ENCODE measurements around the gene IFFO2.

Gene IFFO2

DNA sequence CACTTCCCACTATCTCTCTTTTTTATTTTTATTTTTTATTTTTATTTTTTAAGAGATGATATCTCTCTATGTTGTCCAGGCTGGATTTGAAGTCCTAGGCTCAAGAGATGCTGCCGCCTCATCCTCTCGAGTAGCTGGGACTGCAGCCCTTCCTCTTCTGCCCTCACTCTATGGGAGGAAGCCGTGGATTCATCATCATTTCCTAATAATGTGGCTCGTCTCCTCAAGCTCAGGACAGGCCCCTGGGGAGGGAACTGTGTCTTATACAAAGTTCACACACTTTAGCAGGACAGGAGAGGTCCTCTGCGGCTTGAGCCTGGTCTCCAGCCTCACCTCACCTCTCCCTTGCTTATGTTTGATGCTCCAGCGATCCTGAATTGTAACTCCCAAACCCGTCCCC is 16.5 kb upstream of the IFFO2 start:
- DNase-seq: no peak

DNA sequence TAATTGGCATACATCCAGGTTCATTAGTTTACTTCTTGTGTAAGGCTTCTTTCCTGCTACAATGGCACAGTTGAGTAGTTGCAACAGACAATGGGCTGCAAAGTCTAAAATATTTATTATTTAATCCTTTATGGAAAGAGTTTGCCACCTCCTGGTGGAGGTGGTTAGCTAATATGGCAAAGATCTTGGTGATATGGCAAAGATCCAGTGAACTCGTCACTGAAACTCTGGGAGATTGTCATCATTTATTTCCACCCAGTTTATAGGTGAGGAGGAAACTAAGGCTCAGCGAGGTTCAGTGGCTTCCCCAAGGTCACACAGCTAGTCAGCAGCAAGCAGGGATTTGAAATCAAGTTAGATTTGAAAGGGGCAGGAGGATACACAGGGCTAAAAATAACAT is 16.1 kb upstream of the IFFO2 start:
- DNase-seq: no peak

DNA sequence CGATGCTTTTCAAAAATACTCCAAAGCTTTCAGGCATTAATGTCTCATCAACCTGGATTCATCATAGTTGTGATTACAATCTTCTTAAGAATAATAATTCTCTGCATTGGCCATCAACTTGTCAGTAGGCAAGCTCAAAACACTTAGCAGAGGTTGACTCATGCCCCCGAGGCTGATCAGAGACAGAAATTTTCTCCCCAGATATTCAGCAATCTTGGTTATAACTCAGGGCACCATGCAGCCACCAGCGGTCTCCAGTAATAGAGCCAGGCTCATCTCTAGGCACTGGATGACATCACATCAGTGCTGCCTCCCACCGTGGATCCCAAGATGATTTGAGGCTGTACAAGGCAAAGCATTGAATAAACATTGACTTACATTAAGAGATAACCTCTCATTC is 14.3 kb upstream of the IFFO2 start:
- DNase-seq: no peak

DNA sequence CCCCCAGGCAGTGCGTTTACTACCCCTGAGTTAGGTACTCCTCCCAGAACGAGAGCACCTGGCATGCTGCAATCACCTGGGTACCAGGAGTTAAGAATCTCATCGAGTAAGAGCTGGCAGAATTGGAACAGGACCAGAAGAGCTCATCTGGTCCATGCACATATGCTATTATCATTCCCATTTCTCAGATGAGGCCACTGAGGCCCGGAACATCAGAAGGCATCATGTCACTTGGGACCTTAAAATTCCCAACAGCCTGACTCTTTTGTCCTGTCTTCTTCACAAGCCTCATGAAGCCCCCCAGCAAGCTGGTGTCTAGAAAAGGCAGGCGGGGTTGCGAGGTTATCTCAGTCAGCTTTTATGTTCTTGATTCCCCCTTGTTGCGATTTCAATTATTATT is 13.9 kb upstream of the IFFO2 start:
- DNase-seq: no peak

DNA sequence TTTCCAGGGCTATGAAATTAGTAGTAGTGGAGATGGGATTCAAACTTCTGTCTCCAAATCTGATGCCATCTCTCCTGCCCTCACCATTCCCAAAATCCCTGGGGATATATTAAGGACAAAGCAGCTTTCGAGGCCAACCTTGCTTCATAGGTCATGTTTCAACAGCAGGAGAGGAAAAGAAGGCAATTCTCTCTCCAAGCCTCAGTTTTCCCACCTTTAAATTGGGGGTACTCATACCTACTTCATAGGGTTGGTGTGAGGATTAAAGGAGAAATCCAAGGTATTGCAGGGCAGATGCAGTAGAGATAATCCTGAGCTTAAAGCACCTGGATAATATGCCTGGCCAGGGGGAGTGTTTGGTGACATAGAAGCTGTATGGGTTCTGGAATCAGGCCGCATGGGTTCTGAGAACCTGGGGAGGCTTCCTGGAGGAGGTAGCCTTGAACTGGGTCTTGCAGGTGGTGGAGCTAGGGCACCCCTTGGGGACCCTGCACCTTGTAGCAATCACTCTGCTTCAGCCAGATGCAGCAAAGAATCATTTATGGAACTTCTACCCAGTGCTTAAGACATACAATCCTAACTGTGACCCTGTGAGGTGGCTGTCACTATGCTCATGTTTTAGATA is 10.7 kb upstream of the IFFO2 start:
- no peak for DNase-seq

DNA sequence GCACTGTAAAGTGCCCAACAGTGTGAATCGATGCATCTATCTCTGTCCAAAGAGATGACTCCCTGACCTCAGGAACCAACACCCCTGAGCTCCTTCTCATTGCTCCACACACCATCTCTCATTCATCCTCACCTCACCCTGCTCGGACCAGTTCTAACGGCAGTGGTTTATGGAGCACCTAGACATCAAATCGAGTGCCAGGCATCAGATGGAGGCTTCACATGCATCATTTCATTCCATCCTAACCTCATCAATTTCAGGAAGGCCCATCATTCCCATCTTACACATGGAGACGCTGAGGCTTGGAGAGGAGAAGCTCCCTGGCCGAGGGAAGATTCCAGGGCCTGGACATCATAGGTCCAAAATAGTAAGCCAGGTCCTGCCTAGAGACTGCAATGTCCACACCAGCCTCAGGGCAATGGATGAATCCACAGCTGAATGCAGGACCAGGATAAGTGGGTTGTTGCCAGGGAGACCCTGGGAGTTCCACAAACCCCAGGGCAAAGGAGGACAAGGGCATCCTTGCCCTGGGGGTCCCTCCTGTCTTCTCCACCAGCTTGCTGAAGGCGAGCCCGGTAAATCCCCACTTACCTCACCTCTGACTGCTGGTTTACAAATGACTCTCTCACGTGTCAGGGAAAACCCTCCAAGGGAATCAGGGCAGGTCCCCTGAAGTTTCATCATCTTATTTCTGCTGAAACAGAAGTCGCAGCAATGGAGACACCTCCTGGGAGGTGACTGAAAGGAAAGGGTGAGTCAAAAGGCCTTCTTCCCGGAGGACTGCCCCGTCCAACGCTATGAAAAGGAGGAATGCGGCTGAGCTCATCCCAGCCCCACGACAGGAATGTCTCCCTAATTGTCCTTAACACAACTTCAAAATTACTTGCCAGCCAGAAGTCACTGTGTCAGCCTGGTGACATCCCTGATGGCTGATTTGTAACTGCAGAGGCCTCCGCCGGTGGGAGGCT is 9.0 kb upstream of the IFFO2 start:
- DNase-seq: no peak

DNA sequence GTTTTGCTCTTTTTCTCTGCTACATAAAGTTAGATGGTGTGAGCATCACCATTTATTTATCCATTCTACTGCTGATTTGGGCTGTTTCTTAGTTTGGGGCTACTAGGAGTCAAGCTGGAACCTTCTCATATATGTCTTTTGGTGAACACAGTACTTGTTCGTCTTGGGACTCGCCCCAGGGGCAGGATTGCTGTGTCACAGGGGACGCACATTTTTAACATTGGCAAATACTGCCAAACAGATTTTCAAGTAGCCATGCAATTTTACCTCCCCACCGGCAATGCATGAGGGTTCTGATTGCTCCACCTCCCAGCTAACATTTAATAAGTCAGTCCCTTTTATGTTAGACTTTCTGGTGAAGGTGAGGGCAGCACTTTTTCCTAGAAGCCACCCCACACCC is 7.5 kb upstream of the IFFO2 start:
- DNase-seq: no peak

DNA sequence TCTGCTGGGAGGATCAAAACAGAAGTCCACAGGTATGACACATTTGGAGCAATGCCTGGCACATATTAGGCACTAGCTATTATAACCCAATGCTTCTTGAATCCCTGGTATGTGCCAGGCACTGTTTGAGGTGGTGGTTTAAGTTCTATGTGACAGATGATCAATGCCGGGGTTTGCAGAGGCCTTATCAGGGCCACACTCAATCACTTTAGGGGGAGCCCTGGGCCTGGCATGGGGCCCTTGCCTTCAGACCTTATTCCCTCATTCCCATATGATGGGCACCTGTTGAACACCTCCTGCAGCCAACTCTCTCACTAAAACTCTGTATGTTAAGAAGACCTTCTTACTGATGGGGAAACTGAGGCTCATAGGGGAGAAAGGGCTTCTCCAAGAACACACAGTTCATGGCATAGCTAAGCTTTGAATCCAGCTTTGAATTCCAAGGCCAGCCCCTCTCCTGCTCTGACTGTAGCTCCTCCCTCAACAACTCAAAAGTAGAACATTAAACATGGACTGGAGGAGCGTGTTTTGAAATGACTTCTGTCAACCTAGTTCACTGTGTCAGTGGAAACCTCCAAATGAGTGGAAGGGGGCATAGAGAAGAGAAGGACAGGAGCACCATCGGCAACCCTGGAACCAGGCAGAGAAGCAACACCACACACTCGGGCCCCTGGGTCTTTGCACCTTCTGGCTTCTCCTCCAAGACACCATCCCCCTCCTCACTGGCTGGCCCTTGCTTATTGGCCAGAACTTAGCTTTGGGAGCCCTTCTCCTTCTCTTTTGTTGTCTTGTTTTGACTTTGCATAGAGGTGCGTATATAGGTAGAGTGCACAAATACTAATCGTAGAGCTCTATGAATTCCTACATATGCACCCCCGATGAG is 6.6 kb upstream of the IFFO2 start:
- no peak for DNase-seq

DNA sequence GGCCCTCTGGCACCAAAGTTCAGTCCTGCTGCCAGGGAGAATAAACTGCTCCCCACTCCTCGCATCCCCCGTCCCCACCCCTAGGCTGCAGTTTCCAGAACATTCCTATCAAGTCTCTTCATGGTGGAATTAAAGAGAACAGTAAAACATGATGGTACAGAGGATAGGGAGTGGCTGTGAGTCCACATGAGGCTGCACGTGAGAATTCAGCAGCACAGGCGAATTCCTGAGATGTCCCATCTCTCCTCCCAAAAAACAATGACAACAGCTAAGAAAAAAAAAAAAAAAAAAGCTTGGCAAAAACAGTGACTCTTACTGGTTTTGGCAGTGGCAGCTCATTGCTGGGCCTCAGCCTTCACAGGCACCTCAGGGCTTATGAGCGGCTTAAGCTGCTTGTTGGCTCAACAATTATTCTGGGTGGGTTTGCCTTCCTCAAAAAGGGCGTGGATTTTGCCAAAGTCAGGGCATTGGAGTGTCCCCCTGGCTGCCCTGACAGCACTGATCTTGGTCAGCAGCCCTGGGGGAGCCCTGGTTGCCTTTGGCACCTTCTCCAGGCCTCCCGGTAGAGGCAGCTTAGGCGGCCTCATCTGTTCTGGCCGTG is 5.7 kb upstream of the IFFO2 start:
- DNase-seq: peak in 1 of 56 donors; percentile 26

DNA sequence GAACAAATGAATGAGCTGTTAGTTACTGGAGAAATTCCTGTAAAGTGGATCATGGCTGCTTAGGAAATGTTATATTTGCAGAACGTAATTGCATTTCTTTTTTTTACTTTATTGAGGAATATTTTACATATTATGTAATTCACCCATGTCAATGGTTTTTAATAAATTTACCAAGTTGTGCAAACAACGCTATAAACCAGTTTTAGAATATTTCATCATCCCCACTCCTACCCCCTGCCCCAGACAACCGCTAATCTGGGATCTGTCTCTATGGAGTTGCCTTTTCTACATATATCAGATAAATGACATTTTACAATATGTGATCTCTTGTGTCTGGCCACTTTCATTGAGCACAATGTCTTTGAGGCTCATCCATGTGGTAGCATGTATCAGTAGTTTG is 4.3 kb upstream of the IFFO2 start:
- DNase-seq: no peak

DNA sequence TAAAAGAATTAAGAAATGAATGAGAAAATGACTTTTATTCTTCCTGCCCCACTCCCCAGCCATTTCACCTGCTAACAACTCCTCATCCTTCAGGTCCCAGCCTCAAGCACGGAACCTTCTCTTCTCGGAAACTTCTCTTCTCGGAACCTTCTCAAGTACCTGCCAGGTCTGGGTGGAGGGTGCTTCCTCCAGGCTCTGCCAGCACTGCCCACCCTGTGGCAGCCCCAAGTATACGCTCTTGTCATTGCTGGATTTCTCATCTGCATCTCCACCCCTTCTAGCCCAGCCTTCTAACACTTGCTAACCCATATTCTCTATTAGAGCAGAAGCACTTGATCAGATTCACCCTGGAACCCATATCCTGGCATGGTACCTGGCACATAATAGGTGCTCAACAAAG is 3.9 kb upstream of the IFFO2 start:
- no peak for DNase-seq

DNA sequence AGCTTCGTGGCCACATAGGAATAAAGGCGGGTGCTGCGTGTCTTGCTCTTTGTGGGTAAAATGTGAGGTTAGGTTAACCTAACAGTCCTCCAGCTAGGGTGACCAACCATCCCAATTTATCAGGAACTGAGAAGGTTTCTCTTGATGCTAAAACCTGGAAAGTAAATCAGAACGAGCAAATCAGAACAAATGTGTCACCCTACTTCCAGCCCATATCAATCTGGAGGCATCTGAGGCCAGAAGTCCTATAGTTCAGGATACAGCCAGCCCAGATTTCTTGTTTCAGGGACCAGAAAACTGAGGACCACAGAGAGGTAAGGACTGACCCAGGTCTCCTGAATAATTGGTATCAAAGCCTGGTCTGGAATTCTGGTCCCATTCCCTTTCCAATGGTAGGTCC is 3.1 kb upstream of the IFFO2 start:
- no peak for DNase-seq

DNA sequence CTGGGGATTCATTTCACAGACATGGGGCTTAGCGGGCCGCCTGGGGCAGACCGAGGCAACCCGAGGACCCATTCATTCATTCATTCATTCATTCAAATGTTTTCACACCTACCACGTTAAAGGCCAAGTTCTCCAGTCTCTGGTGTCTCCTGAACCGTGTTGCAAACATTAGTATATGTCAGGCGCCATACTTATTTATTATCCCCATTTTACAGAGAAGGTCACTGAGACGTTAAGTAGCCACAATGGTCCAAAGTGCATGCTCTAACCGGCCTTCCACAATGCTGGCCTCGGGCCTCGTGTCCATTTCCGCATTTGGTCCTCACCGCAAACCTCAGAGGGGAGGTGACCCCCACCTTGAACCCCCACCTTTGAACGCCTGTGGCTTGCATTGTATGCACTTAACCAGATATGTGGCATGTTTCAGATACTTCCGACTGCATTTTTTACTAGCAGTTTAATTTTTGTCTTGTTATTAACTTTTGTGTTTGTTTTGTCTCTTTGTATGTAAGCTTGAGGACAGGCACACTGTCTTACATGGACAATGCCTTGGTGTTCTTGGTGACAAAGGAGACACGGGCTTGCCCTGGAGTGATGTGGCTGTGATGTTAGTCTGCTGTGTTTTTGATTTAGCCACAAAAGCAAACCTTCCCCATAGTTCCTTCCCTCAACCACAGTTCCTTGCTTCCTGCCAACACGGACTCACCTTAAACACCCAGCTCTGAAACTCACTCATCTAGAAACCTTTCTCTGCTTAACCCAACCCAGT is 1.2 kb upstream of the IFFO2 start:
- no peak for DNase-seq

DNA sequence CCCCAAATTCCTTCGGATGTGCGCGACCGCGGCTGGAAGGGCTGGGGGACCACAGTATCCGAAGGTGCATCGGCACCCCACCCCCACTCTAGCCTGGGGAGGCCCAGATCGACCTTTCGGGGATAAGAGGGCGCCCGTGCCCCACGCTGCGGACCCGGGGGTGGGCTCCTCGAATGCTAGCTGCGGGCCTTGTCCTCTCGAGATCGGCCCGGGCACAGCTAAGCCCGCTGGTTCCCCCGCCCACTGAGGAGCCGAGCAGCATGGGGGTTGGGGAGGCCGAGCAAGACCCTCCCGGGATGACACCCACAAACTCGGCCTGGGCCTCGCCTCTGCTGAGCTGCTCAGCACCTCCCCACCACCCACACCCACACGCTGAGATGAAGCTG is 653 bp upstream of the IFFO2 start:
- DNase-seq: peak in 4 of 56 donors; percentile 53 to 73 (median 55)

DNA sequence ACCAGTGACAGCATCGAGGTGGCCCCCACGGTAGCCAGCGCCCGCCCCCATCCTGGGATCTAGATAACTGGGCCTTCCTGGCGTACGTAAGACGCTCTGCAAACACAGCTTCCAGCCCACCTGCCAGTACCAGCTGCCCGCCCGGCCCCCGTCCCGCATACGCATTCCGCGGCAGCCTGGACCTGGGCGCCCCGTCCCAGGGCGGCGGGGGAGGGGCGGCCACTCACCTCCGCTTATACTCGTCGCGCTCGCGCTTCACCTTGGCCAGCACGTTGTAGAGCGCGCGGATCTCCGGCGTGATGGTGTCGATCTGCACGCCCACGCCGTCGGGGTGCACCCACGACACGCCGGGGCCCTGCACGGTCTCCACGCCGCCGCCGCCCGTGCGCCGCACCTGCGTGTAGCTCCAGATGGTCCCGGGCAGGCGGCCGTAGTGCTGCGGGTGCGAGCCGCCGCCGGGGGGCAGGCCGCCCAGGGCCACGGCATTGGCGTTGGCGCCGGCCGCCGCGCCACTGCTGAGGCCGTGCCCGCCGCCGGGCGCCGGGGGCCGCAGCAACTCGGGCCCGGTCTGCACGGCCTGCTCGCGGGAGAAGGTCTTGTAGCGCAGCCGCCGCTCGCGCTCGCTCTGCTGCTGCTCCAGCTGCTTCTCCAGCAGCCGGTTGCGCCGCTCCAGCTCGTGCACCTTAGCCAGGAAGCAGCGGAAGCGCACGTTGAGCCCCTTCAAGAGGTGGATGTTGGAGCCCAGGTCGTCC is 859 bp downstream of the IFFO2 start:
- peak in 8 of 56 donors; percentile 30 to 64 (median 50) for DNase-seq

DNA sequence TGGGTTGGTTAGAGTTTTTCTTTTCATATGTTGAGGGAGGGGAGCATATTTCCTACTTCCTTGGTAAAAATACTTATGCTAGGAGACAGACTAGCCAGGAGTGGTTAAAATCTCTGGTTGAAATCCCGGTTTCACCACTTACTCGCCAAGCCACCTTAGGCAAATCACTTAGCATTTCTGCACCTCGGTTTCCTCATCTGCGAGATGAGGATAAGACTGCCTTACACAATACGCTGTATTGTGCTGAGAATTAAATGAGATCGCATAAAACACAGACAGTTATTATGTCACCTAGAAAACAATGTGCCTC is 1.4 kb downstream of the IFFO2 start:
- no peak for DNase-seq

DNA sequence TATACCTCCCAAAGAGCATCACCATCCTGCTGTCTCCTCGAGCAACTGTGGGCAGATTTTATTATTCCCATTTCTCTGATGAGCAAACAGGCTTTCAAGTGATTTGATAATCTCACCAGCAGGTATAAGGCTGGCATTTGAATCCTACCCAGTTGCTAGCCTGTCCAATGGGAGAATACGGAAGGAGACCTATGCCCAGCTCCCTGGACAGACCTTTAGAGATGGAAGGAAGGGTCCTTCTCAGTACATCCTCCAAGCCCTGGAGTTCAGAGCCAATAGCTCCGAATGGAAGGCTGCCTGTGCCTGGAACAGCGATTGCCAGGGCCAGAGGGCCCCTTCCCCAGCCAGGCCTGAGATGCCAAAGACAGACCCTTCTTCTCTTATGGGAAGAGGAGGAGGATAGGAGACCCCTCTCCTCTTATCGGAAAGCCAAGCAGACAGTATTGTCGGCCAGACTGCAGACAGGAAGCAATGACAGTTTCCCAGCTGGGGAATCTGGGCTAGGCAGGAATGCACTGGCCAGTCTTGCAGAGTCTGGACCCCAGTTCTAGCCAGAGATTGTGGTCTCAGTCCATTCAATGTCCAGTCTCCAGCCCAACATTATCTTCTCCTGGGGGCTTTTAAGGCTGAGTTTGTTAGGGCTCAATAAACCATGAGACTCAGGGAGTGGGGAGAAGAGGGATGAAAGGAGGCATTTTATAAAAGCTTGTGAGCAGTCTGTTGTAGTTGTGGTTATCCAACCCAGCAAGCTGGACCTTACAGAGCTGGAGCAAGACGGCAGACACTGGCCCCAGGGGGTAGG is 2.0 kb downstream of the IFFO2 start:
- DNase-seq: no peak

DNA sequence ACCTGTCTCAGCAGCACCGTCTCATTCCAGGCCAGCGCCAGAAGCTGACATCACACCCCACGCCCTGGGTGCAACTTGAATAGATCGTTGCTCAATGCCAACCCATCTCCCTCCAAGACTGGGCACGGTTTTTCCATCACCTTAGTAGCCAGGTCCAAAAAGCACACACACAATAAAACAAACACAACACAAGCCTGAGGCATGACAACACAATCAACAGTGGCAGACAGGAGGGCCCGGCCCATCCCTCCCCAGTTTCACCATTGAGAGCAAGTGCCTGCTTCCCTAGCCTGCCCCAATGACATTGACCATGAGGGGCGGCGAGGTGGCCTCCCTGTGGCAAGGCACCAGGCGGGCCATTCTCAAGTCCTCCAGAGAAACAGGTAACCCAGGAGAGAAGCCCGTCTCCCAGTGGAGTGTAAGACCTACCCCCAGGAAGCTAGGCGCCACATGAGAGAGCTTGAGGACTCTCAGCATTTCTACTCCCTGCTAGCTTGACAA is 2.7 kb downstream of the IFFO2 start:
- no peak for DNase-seq

DNA sequence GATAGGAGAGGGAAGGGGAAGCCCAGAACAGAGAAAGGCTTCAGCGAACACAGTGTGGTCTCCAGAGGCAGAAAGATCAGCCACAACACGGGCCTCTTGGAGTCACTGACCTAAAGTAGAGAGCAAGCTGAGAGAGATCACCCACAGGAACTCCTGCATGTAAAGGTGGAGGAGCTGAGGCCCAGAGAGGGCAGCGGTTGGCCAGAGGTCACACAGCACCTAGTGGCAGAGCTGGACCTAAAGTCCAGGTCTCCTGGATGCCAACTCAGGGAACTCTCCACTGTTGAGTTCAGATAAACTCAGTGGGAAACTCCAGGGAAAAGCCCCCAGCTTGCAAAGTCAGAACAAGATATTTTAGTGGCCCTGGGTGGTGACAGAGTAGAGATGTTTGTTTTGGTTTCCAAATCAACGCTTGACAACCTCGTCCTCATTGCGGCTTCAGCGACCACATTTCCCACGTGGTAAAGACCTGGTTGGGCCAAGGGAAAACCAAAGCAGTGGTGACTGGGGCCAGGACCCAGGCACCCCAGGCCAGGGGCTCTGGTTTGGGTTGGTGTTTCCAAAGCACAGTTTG is 4.6 kb downstream of the IFFO2 start:
- no peak for DNase-seq
